Esophagus muscularis mucosa (tissue), 4 donors: ENCODE results near the gene STRC.
"Not testable (repeated sequence)": the region's sequence is repeated elsewhere in the genome, so short reads cannot be mapped to it uniquely, and the experiment has no call there.

Experiments used
- EP300 ChIP-seq: sonication (generic); formaldehyde crosslinking; IDR thresholded peaks from one replicate; pipeline ENCODE4 v1.6.1; 2017; ENCODE audit warnings: antibody characterized with exemption
- POLR2A ChIP-seq: fragments of 450-650 bp; IDR thresholded peaks from one replicate; pipeline ENCODE4 v1.6.1; 2017; ENCODE audit warnings: antibody characterized with exemption, moderate library complexity, mild to moderate bottlenecking, low read depth
- POLR2AphosphoS5 ChIP-seq, 2 donors: sonication (generic); formaldehyde crosslinking; IDR thresholded peaks; one replicate each; pipeline ENCODE4 v1.6.1; 2017; ENCODE audit warnings: antibody characterized with exemption in 2 of 2
- TF ChIP-seq, protein P1 (sequence below), 3 experiments: fragments of 200-600 bp in 2 of 3; fragments of 450-650 bp in 1 of 3; sonication (generic) in 2 of 3; IDR thresholded peaks; one replicate each; pipeline ENCODE4 v1.5.1; 2017 to 2019; ENCODE audit warnings: antibody characterized with exemption in 3 of 3, mild to moderate bottlenecking in 2 of 3, moderate library complexity in 1 of 3

GRCh38 chr15:43622068-43622799, 3.6 kb upstream of the STRC start:
- TF ChIP-seq POLR2A; EP300; POLR2AphosphoS5 (IDR thresholded peaks at IDR 0.05): not testable (repeated sequence)
- TF ChIP-seq, protein P1, sequence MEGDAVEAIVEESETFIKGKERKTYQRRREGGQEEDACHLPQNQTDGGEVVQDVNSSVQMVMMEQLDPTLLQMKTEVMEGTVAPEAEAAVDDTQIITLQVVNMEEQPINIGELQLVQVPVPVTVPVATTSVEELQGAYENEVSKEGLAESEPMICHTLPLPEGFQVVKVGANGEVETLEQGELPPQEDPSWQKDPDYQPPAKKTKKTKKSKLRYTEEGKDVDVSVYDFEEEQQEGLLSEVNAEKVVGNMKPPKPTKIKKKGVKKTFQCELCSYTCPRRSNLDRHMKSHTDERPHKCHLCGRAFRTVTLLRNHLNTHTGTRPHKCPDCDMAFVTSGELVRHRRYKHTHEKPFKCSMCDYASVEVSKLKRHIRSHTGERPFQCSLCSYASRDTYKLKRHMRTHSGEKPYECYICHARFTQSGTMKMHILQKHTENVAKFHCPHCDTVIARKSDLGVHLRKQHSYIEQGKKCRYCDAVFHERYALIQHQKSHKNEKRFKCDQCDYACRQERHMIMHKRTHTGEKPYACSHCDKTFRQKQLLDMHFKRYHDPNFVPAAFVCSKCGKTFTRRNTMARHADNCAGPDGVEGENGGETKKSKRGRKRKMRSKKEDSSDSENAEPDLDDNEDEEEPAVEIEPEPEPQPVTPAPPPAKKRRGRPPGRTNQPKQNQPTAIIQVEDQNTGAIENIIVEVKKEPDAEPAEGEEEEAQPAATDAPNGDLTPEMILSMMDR (IDR thresholded peaks at IDR 0.05), result not testable (repeated sequence)
